ENCODE data around the gene DHFR.
"Not testable (repeated sequence)": the region's sequence is repeated elsewhere in the genome, so short reads cannot be mapped to it uniquely, and the experiment has no call there.

DHFR gene

GRCh38 chr5:80591352-80591751 is 63.4 kb downstream of the DHFR start:
- DNase-seq: no peak

DNA sequence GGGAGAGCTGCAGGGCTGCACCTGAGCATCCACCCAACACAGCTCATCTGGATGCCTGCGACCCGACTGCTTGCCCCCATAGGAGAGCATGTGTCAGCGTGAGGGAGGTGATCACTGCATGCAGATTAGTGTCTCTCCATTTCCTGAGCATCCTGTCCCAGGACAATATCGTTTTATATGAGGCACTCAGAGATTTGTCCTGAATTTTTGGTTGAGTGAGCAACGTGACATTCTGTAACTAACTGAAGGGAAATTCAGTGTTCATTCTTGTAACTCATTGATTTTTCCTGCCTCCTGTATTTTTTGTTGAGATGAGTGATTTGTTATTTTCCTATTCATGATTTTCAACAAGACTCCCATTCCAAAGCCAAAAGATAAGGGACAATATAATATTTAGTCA is 64.0 kb downstream of the DHFR start:
- no peak for DNase-seq

GRCh38 chr5:80588858-80589540 is 65.8 kb downstream of the DHFR start:
- DNase-seq: no peak

DNA sequence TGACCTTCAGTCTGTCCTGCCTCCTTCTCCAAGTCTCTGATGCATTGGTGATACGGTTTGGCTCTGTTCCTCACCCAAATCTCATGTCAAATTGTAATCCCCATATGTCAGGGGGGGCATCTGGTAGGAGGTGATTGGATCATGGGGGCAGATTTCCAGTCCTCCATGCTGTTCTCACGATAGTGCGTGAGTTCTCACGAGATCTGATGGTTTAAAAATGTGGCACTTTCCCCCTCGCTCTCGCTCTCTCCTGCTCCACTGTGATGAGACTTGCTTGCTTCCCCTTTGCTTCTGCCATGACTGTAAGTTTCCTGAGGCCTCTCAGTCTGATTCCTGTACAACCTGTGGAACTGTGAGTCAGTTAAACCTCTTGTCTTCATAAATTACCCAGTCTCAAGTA is 70.0 kb downstream of the DHFR start:
- no peak for DNase-seq

DNA sequence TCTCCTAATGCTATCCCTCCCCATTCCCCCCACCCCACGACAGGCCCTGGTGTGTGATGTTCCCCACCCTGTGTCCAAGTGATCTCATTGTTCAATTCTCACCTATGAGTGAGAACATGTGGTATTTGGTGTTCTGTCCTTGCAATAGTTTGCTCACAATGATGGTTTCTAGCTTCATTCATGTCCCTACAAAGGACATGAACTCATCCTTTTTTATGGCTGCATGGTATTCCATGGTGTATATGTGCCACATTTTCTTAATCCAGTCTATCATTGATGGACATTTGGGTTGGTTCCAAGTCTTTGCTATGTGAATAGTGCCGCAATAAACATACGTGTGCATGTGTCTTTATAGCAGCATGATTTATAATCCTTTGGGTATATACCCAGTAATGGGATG is 74.5 kb downstream of the DHFR start:
- DNase-seq: not testable (repeated sequence)

GRCh38 chr5:80579050-80579449 is 75.7 kb downstream of the DHFR start:
- no peak for DNase-seq

- no peak for DNase-seq
Observed at GRCh38 chr5:80577707-80578106, 77.1 kb downstream of the DHFR start.

- no peak for DNase-seq
Observed at GRCh38 chr5:80576383-80576782, 78.4 kb downstream of the DHFR start.
